Muscle layer of colon (tissue), 2 donors: ENCODE results near the gene SEMA4D.
"Not testable (repeated sequence)": the region's sequence is repeated elsewhere in the genome, so short reads cannot be mapped to it uniquely, and the experiment has no call there.

Experiments
- H3K27ac ChIP-seq: one replicate; pipeline ENCODE4 v1.7.0; 2013; ENCODE audit warnings: low read depth, mild to moderate bottlenecking, low read length, moderate library complexity
- H3K27me3 ChIP-seq, 2 donors: one replicate each; pipeline ENCODE4 v1.7.0; 2013; ENCODE audit warnings: low read length in 2 of 2, mild to moderate bottlenecking in 2 of 2; ENCODE audit not compliant: insufficient read depth in 2 of 2, control insufficient read depth in 1 of 2
- H3K36me3 ChIP-seq: one replicate; pipeline ENCODE4 v1.7.0; 2013; ENCODE audit warnings: mild to moderate bottlenecking, low read length; ENCODE audit not compliant: insufficient read depth
- H3K4me1 ChIP-seq: one replicate; pipeline ENCODE4 v1.7.0; 2013; ENCODE audit warnings: mild to moderate bottlenecking, low read length; ENCODE audit not compliant: insufficient read depth
- H3K4me3 ChIP-seq, 2 donors: one replicate each; pipeline ENCODE4 v1.7.0; 2013; ENCODE audit warnings: low read length in 2 of 2, low read depth in 1 of 2, mild to moderate bottlenecking in 1 of 2, moderate library complexity in 1 of 2
- H3K9ac ChIP-seq: one replicate; pipeline ENCODE4 v1.7.0; 2013; ENCODE audit warnings: low read length
- H3K9me3 ChIP-seq: one replicate; pipeline ENCODE4 v1.7.0; 2013; ENCODE audit warnings: mild to moderate bottlenecking, low read length
- donor health status: abdominal sarcoma.
- donor health status: Adenocarcinoma of cecum.

The SEMA4D gene

GRCh38 chr9:89488936-89489335, 9.0 kb downstream of the SEMA4D start:
- H3K9me3 ChIP-seq = peaks cover 6% of the 10 kb centered on the region
- H3K27me3 ChIP-seq = no peaks in the 10 kb centered on the region
- no peaks in the 10 kb centered on the region for H3K36me3 ChIP-seq
- H3K4me3 ChIP-seq = no peak overlapping the region
- no peak overlapping the region for H3K9ac ChIP-seq
- no peaks in the 10 kb centered on the region for H3K4me1 ChIP-seq
- no peak overlapping the region for H3K27ac ChIP-seq

GRCh38 chr9:89488131-89488530, 9.8 kb downstream of the SEMA4D start:
- no peaks in the 10 kb centered on the region for H3K4me1 ChIP-seq
- no peaks in the 10 kb centered on the region for H3K36me3 ChIP-seq
- H3K9me3 ChIP-seq = peaks cover 6% of the 10 kb centered on the region
- H3K27me3 ChIP-seq = no peaks in the 10 kb centered on the region
- no peak overlapping the region for H3K4me3 ChIP-seq
- no peak overlapping the region for H3K9ac ChIP-seq
- no peak overlapping the region for H3K27ac ChIP-seq

GRCh38 chr9:89486681-89487080, 11.2 kb downstream of the SEMA4D start:
- H3K4me1 ChIP-seq = no peaks in the 10 kb centered on the region
- no peaks in the 10 kb centered on the region for H3K27me3 ChIP-seq

GRCh38 chr9:89484475-89485404, 13.2 kb downstream of the SEMA4D start:
- Histone ChIP-seq H3K36me3 (no peaks in the 10 kb centered on the region), H3K4me1 (no peaks in the 10 kb centered on the region), H3K27me3 (no peaks in the 10 kb centered on the region), H3K27ac (no peak overlapping the region), H3K9me3 (peaks cover 6% of the 10 kb centered on the region), H3K4me3 (no peak overlapping the region), H3K9ac (no peak overlapping the region)

More at GRCh38 chr9:89486681-89487080, 11.2 kb downstream of the SEMA4D start:
- Histone ChIP-seq H3K27ac (no peak overlapping the region), H3K4me3 (no peak overlapping the region), H3K36me3 (no peaks in the 10 kb centered on the region), H3K9ac (no peak overlapping the region), H3K9me3 (peaks cover 6% of the 10 kb centered on the region)

GRCh38 chr9:89483592-89484474, 14.1 kb downstream of the SEMA4D start:
- H3K4me1 ChIP-seq = no peaks in the 10 kb centered on the region
- no peaks in the 10 kb centered on the region for H3K27me3 ChIP-seq
- H3K27ac ChIP-seq = no peak overlapping the region
- H3K4me3 ChIP-seq = no peak overlapping the region
- H3K9me3 ChIP-seq = peaks cover 6% of the 10 kb centered on the region
- no peak overlapping the region for H3K9ac ChIP-seq
- H3K36me3 ChIP-seq = no peaks in the 10 kb centered on the region

- Histone ChIP-seq H3K27ac (no peak overlapping the region), H3K27me3 (no peaks in the 10 kb centered on the region), H3K36me3 (no peaks in the 10 kb centered on the region), H3K4me1 (no peaks in the 10 kb centered on the region), H3K4me3 (no peak overlapping the region), H3K9ac (no peak overlapping the region), H3K9me3 (peaks cover 6% of the 10 kb centered on the region)
These were observed 15.0 kb downstream of the SEMA4D start for GRCh38 chr9:89482901-89483361.

- H3K36me3 ChIP-seq = no peaks in the 10 kb centered on the region
- H3K27ac ChIP-seq = no peak overlapping the region
- H3K9me3 ChIP-seq = peaks cover 6% of the 10 kb centered on the region
- H3K4me1 ChIP-seq = no peaks in the 10 kb centered on the region
- no peak overlapping the region for H3K9ac ChIP-seq
- H3K4me3 ChIP-seq = no peak overlapping the region
- no peaks in the 10 kb centered on the region for H3K27me3 ChIP-seq
These were observed 15.7 kb downstream of the SEMA4D start for GRCh38 chr9:89482056-89482851.

- H3K9me3 ChIP-seq = peaks cover 6% of the 10 kb centered on the region
- no peak overlapping the region for H3K27ac ChIP-seq
- H3K27me3 ChIP-seq = no peaks in the 10 kb centered on the region
- H3K36me3 ChIP-seq = no peaks in the 10 kb centered on the region
- no peaks in the 10 kb centered on the region for H3K4me1 ChIP-seq
- no peak overlapping the region for H3K4me3 ChIP-seq
- H3K9ac ChIP-seq = no peak overlapping the region
These were observed 16.4 kb downstream of the SEMA4D start for GRCh38 chr9:89481538-89481915.

GRCh38 chr9:89480825-89481537, 16.9 kb downstream of the SEMA4D start:
- Histone ChIP-seq H3K27ac (no peak overlapping the region), H3K9ac (no peak overlapping the region)

GRCh38 chr9:89480372-89480771, 17.5 kb downstream of the SEMA4D start:
- not testable (repeated sequence) for H3K27me3 ChIP-seq, H3K4me1 ChIP-seq, H3K9ac ChIP-seq, H3K27ac ChIP-seq, H3K36me3 ChIP-seq, H3K9me3 ChIP-seq, H3K4me3 ChIP-seq

More at GRCh38 chr9:89480825-89481537, 16.9 kb downstream of the SEMA4D start:
- Histone ChIP-seq H3K27me3 (no peaks in the 10 kb centered on the region), H3K4me1 (no peaks in the 10 kb centered on the region), H3K9me3 (peaks cover 1% of the 10 kb centered on the region), H3K4me3 (no peak overlapping the region), H3K36me3 (no peaks in the 10 kb centered on the region)
